CD4-positive, alpha-beta T cell treated with Interleukin-4 for 1 hour (primary cell): Measurements from ENCODE around the gene SMCO3.

ENCODE experiments used
- DNase-seq, 2 donors: peaks; one replicate each; pipeline ENCODE4 v3.0.0-alpha.2; 2020 to 2022

Gene SMCO3

DNA sequence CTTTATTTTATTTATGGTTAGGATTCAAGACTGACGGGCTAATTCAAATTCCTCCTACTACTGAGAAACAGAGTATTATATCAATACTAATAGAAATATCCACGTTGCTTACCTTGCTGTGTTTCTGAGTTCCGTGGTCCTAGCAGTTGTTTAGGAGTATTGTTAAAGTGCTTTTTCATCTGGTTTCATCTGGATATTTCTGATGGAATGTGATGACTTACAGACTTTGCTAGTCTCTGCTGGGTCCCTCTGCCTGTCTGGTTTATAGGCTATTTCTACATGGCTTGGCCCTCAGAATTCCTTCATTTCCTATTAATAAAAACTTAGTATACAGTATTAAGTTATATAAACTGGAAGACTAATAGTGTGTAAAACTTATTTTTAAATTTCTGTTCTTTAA, at the start of gene SMCO3:
SMCO3 (minus strand) TSS at position 169 of the 400 bp plus-strand sequence. CDS start 7,502 bp downstream, outside the sequence.
- DNase-seq: no peak

DNA sequence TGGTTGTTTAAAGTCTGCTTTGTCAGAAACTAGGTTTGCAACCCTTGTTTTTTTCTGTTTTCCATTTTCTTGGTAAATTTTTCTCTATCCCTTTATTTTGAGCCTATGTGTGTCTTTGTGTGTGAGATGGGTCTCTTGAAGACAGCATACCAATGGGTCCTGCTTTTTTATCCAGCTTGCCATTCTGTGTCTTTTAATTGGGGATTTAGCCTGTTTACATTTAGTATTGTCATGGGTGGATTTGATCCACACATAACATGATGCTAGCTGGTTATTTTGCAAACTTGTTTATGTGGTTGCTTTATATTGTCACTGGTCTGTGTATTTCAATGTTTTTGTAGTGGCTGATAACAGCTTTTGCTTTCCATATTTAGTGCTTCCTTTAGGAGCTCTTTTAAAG, 46.5 kb upstream of the SMCO3 start:
- DNase-seq: no peak

DNA sequence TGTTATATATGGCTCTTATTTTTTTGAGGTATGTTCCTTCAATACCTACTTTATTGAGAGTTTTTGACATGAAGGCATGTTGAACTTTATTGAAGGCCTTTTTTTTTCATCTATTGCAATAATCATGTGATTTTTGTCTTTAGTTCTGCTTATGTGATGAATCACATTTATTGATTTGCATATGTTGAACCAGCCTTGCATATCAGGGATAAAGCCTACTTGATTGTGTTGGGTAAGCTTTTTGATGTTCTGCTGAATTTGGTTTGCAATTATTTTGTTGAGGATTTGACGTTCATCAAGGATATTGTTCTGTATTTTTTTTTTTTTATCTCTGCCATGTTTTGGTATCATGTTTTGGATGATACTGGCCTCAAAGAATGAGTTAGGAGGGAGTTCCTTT, 44.5 kb upstream of the SMCO3 start:
- DNase-seq: no peak

DNA sequence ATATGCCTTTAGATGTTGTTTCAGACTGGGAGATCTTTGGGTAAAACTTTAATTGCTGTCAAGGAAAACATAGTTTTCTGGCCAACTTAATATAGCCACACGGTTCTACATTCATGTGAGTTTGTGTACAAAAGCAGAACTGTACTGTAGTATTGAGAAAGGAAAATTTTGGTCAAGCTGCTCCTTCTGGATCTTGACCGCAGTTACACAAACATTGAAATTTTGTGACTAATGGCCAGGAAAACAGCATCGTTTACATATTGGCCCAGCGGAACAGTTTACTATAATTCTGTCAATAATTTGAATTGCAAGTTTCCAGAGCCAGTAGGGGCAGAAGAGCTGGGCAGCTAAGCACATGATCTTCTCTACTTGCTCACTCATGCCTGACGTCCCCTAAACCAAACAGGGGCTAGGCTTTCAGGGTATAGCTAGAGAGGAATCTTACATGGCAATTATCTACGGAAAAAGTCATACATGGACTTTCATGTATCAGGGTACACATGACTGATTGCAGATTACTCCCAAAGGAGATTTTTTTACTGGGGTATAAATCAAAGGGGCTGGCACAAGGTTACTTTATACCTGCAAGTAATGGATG, 40.7 kb upstream of the SMCO3 start:
- DNase-seq: no peak

DNA sequence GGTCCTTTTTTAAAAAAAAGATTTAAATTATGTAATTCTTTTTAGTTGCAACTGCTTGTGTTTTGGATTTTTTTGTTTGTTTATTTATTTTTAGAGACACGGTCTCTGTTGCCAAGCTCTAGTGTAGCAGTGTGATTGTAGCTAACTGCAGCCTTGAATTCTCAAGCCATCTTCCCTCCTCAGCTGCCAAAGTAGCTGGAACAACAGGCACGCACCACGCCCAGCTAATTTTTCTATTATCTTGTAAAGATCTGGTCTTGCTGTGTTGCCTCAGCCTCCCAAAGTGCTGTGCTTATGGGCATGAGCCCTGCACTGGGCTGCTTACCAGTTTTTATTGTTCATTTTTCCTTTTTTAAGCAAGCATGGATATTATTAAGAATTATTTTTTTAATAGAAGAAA, 40.0 kb upstream of the SMCO3 start:
- no peak for DNase-seq

DNA sequence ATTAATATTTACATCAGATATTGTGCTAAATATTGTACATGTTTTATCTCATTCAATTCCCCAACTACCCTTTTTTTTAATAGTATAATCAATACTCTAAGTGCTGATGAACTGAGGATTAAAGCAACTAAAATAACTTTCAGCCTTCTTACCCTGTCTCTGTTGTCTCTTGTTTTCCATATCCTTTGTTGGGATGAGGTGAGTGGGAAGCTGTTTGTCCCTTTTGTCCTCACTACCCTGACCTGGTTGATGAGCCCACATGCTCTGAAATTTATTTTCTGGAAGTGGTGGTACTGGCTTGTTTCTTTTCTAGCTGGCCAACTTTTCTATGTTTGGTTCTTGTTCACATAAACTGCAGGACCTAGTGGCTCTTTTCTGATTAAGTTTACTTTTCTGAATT, 38.9 kb upstream of the SMCO3 start:
- DNase-seq: no peak

DNA sequence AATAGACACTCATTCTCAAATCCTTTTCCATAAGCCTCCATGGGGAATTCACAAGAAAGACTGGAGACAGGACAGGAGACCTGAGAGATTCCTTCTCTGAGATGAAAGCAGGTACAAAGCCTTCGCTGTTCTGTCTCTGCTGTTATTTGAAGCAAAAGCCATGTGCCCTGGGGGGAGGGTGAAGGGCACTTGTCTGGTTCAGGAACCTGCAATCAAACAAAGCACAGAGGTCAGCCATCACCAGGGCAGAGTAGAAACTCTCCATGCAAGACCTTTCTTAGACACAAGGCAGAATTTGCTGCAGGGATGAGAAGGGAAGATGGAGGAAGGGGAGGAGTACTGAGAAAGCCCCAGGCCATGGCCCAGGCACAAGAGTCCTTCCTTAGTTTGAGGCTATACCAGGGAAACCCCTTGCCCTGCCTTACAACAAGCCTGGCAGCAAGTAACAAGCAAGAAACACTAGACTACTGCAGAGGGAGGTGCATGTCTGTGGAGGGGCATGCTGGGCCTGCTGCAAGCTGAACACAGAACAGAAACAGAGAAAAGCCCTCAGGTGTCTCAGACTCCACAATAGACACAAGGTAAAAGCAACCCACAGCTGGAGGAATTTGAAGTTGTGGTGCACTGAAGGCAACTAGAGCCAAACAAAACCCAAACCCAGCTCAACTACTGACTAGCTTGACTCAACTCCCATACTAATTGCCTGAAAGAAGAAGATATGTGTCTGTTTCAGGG, 37.1 kb upstream of the SMCO3 start:
- DNase-seq: no peak

DNA sequence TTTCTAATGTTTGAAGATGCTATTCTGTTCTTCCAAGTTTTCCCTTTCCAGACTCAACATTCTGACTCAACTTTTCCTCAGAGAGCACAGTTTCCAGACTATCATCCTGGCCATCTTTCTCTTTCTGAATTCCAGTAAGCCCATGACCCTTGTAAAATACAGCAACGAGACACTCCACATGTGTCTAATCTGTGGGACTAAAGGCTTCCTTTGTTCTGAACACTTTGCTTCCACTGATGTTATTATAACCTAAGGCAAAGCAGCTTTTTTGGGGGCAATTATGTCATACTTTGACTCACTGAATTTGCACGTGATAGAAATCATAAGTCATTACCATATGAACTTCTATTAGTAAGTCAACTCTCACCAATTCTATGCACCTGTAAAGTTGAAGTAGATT, 35.7 kb upstream of the SMCO3 start:
- no peak for DNase-seq

DNA sequence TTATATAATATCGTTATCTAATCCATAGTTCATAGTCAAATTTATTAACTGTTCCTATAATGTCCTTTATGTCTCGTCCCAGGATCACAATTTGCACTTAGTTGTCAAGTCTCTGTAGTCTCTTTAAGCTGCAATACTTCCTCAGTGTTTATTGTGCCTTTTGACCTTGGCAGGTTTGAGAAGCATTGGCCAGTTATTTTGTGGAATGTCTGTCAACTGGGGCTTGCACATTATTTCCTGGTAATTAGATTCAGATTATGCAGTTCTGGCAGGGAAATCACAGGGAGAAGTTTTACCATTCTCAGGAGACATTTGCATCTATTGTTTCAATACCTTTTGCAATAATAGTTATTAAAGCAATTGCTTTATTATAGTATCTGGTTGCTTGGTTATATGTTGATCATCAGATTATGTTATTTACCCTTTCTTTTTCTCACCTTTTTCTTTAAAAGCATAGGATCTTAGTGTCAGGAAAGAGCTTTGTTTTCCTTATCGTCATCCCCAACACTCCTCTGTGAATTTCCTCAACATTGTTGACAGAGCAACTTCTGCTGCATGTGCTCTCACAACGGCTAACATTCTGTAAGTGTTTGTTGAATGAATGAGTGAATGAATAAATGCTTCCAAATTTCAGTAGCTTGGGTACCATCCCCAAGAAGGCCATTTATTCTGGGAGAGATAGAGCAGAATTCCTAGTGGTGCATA, 33.0 kb upstream of the SMCO3 start:
- no peak for DNase-seq

DNA sequence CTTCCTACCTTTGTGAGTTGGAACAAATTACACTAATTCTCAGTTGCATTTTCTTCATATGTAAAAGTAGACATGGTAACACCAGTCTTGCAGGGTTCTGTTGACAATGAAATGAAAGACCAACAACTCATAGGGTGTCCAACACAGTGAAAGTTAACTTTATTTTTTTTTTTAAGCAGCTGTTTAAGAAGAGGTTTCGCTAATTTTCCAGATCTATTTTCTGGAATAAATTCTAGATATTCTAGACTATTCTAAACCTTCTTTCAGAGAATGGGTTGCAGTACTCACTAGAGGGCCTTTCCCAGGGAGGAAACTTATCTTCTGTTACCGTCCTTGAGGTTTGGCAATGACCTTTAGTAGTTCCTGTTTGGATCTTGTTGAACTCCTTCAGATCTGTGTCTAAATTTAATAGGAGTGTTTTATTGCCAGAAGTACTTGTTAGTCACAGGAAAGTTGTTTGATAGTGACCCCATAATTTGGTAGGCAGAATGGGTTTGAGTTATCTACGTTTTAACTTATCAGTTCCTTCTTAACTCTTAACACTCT, 32.1 kb upstream of the SMCO3 start:
- no peak for DNase-seq

DNA sequence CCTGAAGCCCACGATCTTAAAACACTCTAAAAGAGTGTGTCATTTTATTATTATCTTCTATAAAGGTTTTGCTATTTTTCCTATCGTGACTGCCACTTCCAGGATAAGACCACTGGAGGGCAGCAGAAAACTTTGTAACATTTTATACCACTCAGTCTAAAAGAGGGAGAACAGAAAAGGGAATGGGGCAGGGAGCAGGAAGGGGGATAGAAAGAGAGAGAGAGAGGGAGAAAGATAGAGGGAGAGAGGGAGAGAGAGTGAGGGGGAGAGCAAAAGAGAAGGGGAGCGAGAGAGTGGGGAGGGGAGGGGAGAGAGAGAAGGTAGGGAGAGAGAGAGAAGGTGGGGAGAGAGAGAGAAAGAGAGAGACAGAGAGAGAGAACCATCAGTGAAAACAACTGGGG, 31.4 kb upstream of the SMCO3 start:
- DNase-seq: peak; percentile 47 to 73

DNA sequence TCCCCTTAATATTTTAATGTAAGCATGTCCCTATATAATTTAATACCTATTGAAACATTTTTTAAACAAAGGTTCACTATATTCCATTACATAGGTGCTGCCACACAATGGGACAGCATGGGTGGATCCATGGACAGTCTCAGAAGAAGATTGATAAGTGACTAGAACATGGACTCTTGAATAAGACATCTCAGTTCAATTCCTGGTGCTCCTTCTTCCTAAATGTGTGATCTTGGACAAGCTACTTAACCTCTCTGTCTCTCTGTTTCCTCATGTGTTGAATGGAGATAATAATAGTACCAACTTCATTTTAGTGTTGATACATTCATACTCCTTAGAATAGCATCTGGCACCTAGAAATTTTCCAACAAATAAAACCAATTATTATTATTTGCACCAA, 30.4 kb upstream of the SMCO3 start:
- no peak for DNase-seq

DNA sequence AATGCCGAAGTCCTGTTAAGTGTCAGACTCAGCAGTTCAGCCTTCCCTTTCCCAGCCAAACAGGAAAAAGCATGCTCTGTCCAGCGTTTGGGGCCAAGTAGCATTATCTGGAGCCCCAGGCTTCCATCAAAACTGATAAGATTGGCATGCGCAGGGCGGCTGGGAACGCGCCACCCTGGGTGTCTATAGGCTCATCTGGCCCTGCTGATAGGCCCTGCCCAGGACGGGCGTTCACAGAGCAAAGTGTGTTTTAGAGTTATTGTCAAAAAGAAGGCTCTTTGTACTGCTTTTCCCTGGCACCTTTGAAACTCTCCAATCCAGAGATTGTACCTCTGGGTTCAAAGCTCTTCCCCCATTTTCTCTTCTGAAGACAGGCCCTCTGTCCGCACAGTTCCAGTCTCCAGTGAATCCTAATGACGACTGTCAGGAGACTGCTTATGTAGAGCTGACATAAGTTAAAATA, 29.5 kb upstream of the SMCO3 start, which contains the start of gene ART4:
ART4 (minus strand) TSS at position 102 of the 463 bp plus-strand sequence. CDS start 413 bp downstream, outside the sequence.
- DNase-seq: no peak

DNA sequence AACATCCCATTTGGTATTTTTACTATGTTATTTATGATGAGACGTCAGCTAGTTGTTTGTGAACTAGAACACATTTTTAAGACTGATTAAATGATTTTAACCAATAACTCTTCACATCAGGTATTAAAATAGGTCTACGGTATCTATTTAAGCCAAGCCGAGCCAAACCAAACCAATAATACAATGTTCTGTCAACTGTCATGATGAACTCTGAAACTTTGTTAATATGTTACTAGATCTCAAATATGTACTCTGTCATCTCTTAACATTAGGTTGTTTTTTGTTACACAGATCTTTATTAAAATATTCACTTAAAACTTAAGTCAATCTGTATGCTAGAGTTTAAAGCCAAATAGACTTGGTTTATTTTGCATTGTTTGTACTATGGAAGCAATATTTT, 28.3 kb upstream of the SMCO3 start:
- DNase-seq: no peak

DNA sequence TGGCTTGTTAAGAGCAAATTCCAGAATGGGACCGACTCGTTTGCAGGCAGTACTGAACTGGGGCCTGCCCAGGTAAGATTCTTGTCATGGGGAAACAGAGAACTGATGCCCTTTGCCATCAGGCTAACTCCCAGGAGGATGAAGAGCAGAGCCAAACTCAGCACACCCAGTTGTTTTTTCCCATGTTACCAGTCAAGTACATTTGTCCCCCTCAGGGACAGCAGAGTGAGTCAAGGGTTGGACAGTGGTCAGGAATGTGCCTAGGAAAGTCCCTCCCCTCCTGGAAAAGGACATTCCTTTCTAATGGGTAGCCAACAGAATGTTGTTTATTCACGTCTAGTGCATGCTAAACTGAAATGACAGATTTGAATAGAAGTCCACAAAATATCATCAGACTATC, 27.8 kb upstream of the SMCO3 start:
- DNase-seq: no peak

DNA sequence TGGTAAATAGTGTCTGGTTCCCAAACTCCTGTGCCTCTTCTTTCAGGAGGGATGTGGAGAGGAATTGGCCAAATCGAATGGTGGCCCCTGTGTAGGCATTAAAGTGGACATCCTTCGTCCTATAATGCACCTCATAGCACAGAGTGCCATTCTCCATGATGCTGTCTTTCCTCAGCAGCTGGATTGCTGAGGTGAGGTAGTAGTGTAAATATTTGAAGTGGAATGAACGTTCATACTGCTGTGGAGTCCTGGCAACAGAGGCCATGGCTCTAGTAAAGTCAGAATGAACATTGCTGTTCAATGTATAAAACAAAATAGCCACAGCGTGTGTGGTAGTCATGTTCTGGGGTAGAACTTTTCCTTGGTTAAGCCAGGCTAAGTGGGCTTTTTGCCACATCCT, 26.6 kb upstream of the SMCO3 start:
- DNase-seq: no peak

DNA sequence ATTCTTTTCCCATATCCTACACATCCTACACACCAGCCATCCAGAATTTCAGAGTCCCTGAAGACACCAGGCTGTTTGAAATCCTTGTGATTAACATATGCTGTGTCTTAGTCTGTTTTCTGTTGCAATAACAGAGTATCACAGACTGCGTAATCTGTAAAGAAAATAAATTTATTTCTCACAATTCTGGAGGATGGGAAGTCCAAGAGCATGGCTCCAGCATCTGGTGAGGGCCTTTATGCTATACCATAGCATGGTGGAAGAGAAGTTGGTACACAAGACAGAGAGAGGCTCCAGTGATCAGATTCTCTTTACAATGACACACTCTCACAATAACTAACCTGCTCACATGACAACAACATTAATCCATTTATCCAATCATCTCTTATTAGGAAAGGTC, 25.3 kb upstream of the SMCO3 start:
- DNase-seq: no peak

DNA sequence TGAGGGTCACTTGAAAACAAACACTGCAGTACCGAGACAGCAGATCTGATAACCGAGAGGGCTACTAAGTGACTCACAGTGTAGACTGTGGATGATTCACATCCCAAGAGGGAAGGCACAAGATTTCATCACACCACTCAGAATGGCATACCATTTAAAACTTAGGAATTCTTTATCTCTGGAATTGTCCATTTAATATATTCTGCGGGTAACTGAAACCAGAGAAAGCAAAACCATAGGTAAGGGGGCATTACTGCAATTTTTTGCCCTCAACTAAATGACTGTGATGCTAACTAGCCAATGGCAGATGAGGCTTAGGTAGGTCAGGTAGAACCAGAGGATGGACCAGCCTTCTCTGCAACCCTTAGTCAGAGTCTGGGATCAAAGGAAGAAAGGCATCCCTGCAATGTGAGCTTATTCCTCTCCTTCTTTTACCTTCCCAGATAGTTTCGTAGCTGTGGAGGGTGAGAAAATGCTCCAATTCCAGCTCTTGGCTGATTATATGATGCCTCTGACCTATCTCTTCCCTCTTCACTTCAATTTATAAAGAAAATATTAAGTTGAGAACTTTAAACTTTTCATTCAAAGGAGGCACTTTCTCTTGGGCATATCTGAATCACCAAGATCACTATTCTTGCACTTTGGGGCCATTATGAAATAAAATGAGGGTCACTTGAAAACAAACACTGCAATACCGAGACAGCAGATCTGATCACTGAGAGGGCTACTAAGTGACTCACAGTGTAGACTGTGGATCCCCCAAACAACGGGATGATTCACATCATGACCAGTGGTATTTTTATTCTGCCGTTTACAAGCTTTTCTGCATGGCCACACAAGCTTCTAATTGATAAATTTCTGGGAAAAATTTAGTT, 22.6 kb upstream of the SMCO3 start:
- no peak for DNase-seq

DNA sequence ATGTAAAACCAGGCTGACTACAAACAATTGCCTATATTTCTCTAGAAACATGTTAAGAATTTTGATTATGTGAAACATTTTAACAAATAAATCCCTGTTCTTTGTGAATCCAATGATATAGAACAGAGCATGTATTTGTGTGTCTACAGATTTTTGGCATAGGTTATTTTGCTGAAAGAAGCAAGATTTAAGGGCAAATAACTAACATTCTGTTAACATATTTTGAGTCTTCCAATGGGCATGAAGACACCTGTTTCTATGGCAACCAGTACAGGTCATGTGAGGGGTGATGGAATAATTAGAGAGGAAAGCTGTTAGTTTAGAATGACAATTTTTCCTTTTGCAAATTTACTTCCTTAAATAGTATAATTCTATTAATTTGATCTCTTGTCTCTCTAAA, 20.5 kb upstream of the SMCO3 start:
- DNase-seq: no peak

DNA sequence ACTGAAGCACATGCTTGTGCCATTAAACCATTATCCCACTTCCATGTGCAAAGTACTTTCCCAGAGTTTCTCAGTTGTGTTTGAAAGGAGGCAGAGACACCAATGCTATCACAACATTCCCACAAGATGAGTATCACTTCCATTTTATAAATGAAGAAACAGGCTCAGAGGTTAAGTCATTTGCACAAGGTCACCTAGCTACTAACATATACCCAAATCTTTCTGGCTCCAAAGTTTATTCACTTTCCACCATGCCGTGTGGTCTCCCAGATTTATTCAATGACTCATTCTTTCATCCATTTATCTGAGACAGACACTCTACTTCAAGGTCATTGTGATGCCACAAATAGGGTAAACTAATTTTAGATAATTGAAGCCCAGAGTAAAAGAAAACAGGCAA, 20.0 kb upstream of the SMCO3 start:
- DNase-seq: no peak

DNA sequence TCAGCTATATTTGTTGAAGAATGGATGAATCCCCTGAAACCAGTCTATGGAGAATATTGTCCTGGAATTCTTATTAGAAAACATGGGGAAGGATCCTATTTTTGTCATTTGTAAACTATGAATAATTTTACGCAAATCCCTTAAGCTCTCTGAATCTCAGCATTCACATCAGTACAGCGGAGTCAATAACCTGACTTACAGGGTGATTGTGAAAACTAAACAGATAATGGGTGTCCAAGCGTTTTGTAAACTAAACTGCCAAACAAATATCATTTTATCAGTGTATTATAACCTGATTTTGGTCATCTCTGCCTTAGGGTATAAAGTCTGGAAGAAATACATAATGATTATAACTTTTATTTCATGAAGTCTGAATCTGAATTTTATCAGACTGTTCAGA, 19.4 kb upstream of the SMCO3 start:
- no peak for DNase-seq

DNA sequence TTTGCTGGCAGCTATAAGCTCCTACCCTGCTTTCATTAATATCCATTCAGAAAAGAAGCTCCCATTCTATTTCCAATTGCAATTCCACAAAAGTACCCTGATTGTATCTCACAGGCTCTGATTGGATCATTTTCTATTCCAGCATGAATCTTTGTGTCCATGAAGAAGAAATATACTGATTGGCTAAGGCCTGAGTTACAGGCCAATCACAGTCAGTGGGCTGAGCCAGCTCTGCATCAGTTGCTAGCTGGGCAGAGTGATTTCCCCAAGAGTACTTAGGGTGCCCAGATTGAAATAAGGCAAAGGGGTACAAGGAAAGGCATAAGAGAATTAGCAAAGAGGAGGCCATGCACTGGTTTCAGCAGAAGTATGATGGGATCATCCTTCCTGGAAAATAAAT, 14.9 kb upstream of the SMCO3 start:
- DNase-seq: peak in 1 of 2 donors; percentile 14

DNA sequence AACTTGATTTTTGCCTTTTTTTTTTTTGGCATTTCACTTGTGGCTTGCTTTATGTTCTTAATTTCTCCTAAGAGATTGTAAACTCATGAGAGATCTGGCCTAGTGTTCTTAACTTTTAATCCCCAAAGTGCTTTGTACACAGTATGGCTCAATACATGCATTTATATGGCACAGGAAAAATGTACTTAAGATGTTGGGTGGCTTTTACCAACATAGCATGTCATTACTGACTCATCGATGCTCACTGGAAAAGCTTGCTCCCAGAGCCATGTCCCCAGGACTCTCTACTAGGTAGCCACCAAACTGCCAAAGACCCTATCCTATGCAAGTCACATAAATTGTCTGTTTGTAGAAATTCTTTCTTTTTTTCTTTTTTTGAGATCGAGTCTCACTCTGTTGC, 13.1 kb upstream of the SMCO3 start:
- DNase-seq: no peak
